Measurements from ENCODE around the gene TMOD3. TPM values are rescaled to one million over a fixed set of nuclear protein-coding genes. Genes with fewer than 3 reads are reported as not detected.

Gene TMOD3
- total RNA-seq, 1 donor from 2014 or later = 37.4 TPM

- Mint-ChIP-seq H3K9me3 (no peaks in the 10 kb centered on the region), H3K27me3 (ENCODE audit: insufficient read depth, low read depth) (no peaks in the 10 kb centered on the region), H3K4me1 (peaks cover 27% of the 10 kb centered on the region), H3K36me3 (peaks cover 1% of the 10 kb centered on the region), H3K27ac (peak overlapping the region; percentile 95), H3K4me3 (no peak overlapping the region)
- Histone ChIP-seq H3K36me3 (no peaks in the 10 kb centered on the region), H4K20me1 (ENCODE audit: low read depth) (no peaks in the 10 kb centered on the region), H2AFZ (replicated peaks) (no peak overlapping the region), H3K4me1 (no peaks in the 10 kb centered on the region), H3K4me3 (no peak overlapping the region), H3K9ac (no peak overlapping the region), H3K4me2 (no peak overlapping the region), H3K9me3 (ENCODE audit: low read depth) (no peaks in the 10 kb centered on the region), H3K79me2 (ENCODE audit: low read depth) (no peaks in the 10 kb centered on the region), H3K27ac (no peak overlapping the region), H3F3A (ENCODE audit: low read depth) (no peaks in the 10 kb centered on the region), H3K27me3 (no peaks in the 10 kb centered on the region)
- DNase-seq (ENCODE audit: low spot score) = no peak
- TF ChIP-seq EZH2 (IDR thresholded peaks at IDR 0.05) = no peak
- TF ChIP-seq, protein P1, sequence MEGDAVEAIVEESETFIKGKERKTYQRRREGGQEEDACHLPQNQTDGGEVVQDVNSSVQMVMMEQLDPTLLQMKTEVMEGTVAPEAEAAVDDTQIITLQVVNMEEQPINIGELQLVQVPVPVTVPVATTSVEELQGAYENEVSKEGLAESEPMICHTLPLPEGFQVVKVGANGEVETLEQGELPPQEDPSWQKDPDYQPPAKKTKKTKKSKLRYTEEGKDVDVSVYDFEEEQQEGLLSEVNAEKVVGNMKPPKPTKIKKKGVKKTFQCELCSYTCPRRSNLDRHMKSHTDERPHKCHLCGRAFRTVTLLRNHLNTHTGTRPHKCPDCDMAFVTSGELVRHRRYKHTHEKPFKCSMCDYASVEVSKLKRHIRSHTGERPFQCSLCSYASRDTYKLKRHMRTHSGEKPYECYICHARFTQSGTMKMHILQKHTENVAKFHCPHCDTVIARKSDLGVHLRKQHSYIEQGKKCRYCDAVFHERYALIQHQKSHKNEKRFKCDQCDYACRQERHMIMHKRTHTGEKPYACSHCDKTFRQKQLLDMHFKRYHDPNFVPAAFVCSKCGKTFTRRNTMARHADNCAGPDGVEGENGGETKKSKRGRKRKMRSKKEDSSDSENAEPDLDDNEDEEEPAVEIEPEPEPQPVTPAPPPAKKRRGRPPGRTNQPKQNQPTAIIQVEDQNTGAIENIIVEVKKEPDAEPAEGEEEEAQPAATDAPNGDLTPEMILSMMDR (IDR thresholded peaks at IDR 0.05) = no peak
- TF ChIP-seq EZH2phosphoT487 (IDR thresholded peaks at IDR 0.05) = no peak
Observed at GRCh38 chr15:51799282-51800252, 29.9 kb upstream of the TMOD3 start.

DNA sequence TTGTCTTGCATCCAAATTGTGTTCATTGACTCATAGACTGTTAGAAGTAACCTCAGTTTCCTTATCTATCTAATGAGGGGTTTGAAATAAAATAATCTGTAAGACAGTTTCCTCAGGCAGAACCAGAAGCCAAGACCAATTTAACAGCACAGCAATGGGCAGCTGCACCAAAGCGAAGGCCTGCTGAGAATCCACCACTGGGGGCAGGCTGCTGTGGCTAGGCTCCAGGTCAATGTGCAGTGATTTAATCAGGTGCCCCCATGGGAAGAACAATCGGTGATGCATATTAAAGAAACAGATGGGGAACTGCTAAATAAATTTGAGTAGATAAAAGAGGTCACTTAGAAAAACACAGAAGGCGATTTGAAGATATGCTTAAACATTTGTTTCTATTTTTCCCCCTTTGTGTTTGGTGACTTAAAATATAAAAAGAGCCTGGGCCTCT lies 28.0 kb upstream of the TMOD3 start:
- DNase-seq (ENCODE audit: low spot score) = peak; percentile 60
- no peak overlapping the region for H2AFZ ChIP-seq (replicated peaks)
- Mint-ChIP-seq H3K27ac (no peak overlapping the region), H3K9me3 (no peaks in the 10 kb centered on the region), H3K36me3 (peaks cover 1% of the 10 kb centered on the region), H3K4me3 (no peak overlapping the region), H3K4me1 (peaks cover 27% of the 10 kb centered on the region), H3K27me3 (ENCODE audit: insufficient read depth, low read depth) (no peaks in the 10 kb centered on the region)
- no peak overlapping the region for H3K27ac ChIP-seq
- H3K4me2 ChIP-seq = no peak overlapping the region
- no peaks in the 10 kb centered on the region for H4K20me1 ChIP-seq (ENCODE audit: low read depth)
- no peaks in the 10 kb centered on the region for H3K9me3 ChIP-seq (ENCODE audit: low read depth)
- no peaks in the 10 kb centered on the region for H3K27me3 ChIP-seq
- TF ChIP-seq, protein P1 (IDR thresholded peaks at IDR 0.05) = peak; percentile 71
- TF ChIP-seq EZH2 (IDR thresholded peaks at IDR 0.05) = no peak
- TF ChIP-seq EZH2phosphoT487 (IDR thresholded peaks at IDR 0.05) = no peak
- H3K4me1 ChIP-seq = no peaks in the 10 kb centered on the region
- H3K4me3 ChIP-seq = no peak overlapping the region
- no peaks in the 10 kb centered on the region for H3K36me3 ChIP-seq
- no peaks in the 10 kb centered on the region for H3F3A ChIP-seq (ENCODE audit: low read depth)
- H3K79me2 ChIP-seq (ENCODE audit: low read depth) = no peaks in the 10 kb centered on the region
- H3K9ac ChIP-seq = no peak overlapping the region

GRCh38 chr15:51802593-51802992 lies 26.9 kb upstream of the TMOD3 start:
- H2AFZ ChIP-seq (replicated peaks) = no peak overlapping the region
- TF ChIP-seq, protein P1 (IDR thresholded peaks at IDR 0.05) = no peak
- no peak for TF ChIP-seq EZH2phosphoT487 (IDR thresholded peaks at IDR 0.05)
- no peak for TF ChIP-seq EZH2 (IDR thresholded peaks at IDR 0.05)
- peaks cover 27% of the 10 kb centered on the region for H3K4me1 Mint-ChIP-seq
- H3K9ac ChIP-seq = no peak overlapping the region
- peaks cover 1% of the 10 kb centered on the region for H3K36me3 Mint-ChIP-seq
- no peak for DNase-seq (ENCODE audit: low spot score)
- no peaks in the 10 kb centered on the region for H3K4me1 ChIP-seq
- H3K36me3 ChIP-seq = no peaks in the 10 kb centered on the region
- no peaks in the 10 kb centered on the region for H3K9me3 Mint-ChIP-seq
- H3K27me3 ChIP-seq = no peaks in the 10 kb centered on the region
- H3K4me3 ChIP-seq = no peak overlapping the region
- H3K27ac ChIP-seq = no peak overlapping the region
- no peaks in the 10 kb centered on the region for H3K27me3 Mint-ChIP-seq (ENCODE audit: insufficient read depth, low read depth)
- no peak overlapping the region for H3K4me2 ChIP-seq
- no peak overlapping the region for H3K4me3 Mint-ChIP-seq
- no peaks in the 10 kb centered on the region for H3K79me2 ChIP-seq (ENCODE audit: low read depth)
- H4K20me1 ChIP-seq (ENCODE audit: low read depth) = no peaks in the 10 kb centered on the region
- no peak overlapping the region for H3K27ac Mint-ChIP-seq
- no peaks in the 10 kb centered on the region for H3K9me3 ChIP-seq (ENCODE audit: low read depth)
- H3F3A ChIP-seq (ENCODE audit: low read depth) = no peaks in the 10 kb centered on the region

Measured in neural progenitor cell (in vitro differentiated cells).